Common myeloid progenitor, CD34-positive (primary cell): ENCODE results near the gene C1RL.

Experiments
- CTCF ChIA-PET: fragments of 350-600 bp; sonication (Branson Sonifier 250); formaldehyde crosslinking; loops from one replicate; lab custom pipeline; 2021; ENCODE audit warnings: antibody characterized with exemption; lab: Charles Lee
- POLR2A ChIA-PET: fragments of 350-600 bp; sonication (Branson Sonifier 250); formaldehyde crosslinking; loops from one replicate; lab custom pipeline; 2021; ENCODE audit warnings: antibody characterized with exemption; lab: Charles Lee
- DNase-seq, 3 donors: peaks; one replicate each; pipeline versions ENCODE4 v3.0.0 to v3.0.0-alpha.2; 2013
- H3K27ac ChIP-seq, 2 experiments: 1 replicate in 1 of 2; 2 replicates in 1 of 2; pipeline ENCODE4 v1.7.0; 2013; ENCODE audit warnings: inconsistent platforms in 2 of 2, low read length in 2 of 2, mild to moderate bottlenecking in 2 of 2, low read depth in 1 of 2, moderate library complexity in 1 of 2; ENCODE audit not compliant: severe bottlenecking in 2 of 2, insufficient read depth in 1 of 2, poor library complexity in 1 of 2
- H3K27me3 ChIP-seq, 5 experiments: replicated peaks in 2 of 5; 1 replicate in 3 of 5; 2 replicates in 2 of 5; pipeline versions ENCODE4 v1.6.1 to v1.7.0; 2013; ENCODE audit warnings: low read length in 4 of 5, mild to moderate bottlenecking in 2 of 5, moderate library complexity in 2 of 5, inconsistent platforms in 1 of 5; ENCODE audit not compliant: insufficient read depth in 5 of 5, control insufficient read depth in 4 of 5
- H3K36me3 ChIP-seq, 4 experiments: 1 replicate in 2 of 4; 2 replicates in 2 of 4; pipeline versions ENCODE4 v1.6.1 to v1.7.0; 2013; ENCODE audit warnings: low read length in 3 of 4, control low read depth in 1 of 4, mild to moderate bottlenecking in 1 of 4; ENCODE audit not compliant: control insufficient read depth in 4 of 4, insufficient read depth in 4 of 4
- H3K4me1 ChIP-seq, 4 experiments: 1 replicate in 3 of 4; 2 replicates in 1 of 4; pipeline versions ENCODE4 v1.6.1 to v1.7.1; 2013; ENCODE audit warnings: low read length in 3 of 4, mild to moderate bottlenecking in 3 of 4, control low read depth in 1 of 4, inconsistent platforms in 1 of 4, moderate library complexity in 1 of 4; ENCODE audit not compliant: control insufficient read depth in 4 of 4, insufficient read depth in 4 of 4; ENCODE audit errors: control extremely low read depth in 1 of 4
- H3K4me3 ChIP-seq, 7 experiments: 1 replicate in 4 of 7; 2 replicates in 3 of 7; pipeline versions ENCODE4 v1.5.1 to v1.7.0; 2013; ENCODE audit warnings: mild to moderate bottlenecking in 7 of 7, low read length in 6 of 7, moderate library complexity in 6 of 7, inconsistent platforms in 2 of 7, low read depth in 2 of 7, control low read depth in 1 of 7; ENCODE audit not compliant: insufficient read depth in 4 of 7, control insufficient read depth in 1 of 7; ENCODE audit errors: extremely low read depth in 1 of 7
- H3K9me3 ChIP-seq, 5 experiments: 1 replicate in 4 of 5; 2 replicates in 1 of 5; pipeline versions ENCODE4 v1.6.1 to v1.7.1; 2013; ENCODE audit warnings: low read length in 4 of 5, mild to moderate bottlenecking in 2 of 5, inconsistent platforms in 1 of 5, low read depth in 1 of 5, moderate library complexity in 1 of 5; ENCODE audit not compliant: control insufficient read depth in 4 of 5, insufficient read depth in 2 of 5; ENCODE audit errors: control extremely low read depth in 1 of 5
- WGBS: methylation state at CpG from one replicate; pipeline ENCODE4 v1.1.5; 2013; ENCODE audit not compliant: insufficient coverage; 5-methylcytosine and 5-hydroxymethylcytosine counted together

The C1RL gene

GRCh38 chr12:7129872-7130691 is 21.1 kb upstream of the C1RL start, which contains the start of gene CLSTN3:
TSS of gene CLSTN3 (plus strand) at chr12:7130371. CDS start at chr12:7130649, 278 bp downstream.
- H3K27me3 ChIP-seq: no peaks in the 10 kb centered on the region
- peak; percentile 87 to 94 (median 94) for DNase-seq
- WGBS: 0% methylated on average over 10 of the region's 40 CpGs
- H3K4me1 ChIP-seq: peaks cover 3 to 36% (median 35%) of the 10 kb centered on the region in 4 experiments
- peak within 1 kb of the TSS in 1 of 2 experiments; percentile 43 for H3K27ac ChIP-seq
- H3K9me3 ChIP-seq: no peaks in the 10 kb centered on the region
- ChIA-PET POLR2A (no interaction called here), CTCF (interaction anchor here (0.9 to 1.3 kb wide), 2 partner anchors 9 to 22 kb away, joined by 3 read pairs; no protein-coding TSS in a partner anchor)
- H3K36me3 ChIP-seq: peaks cover 0 to 22% (median 11%) of the 10 kb centered on the region in 4 experiments
- peak within 1 kb of the TSS; percentile 44 to 90 (median 76) for H3K4me3 ChIP-seq

DNA sequence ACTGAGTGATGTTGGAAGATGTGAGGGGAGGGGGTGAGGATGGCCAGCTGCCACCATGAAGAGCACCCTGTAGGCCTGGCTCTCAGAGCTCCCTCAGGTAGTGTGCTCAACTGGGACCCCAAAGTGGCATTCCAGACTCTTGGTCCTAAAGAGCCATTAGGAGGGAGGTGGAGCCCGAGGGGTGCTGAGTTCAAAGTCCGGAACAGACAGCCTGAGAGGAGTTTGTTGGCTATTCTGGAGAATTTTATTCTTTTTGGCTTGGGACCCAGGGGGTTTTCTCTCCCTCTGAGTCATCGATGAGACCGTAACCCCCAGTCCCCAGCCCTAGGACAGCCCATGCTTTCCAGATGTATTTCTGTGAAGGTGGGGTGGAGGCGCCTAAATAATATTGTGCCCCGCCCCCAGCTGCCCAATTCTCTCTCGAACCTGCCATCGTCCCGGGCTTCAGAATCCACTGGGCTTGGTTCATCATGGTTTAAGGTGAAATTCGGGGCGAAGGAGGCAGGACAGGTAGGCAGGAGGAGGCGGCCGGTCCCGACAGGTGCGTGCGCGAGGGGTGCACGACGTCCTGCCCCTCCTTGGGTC is 20.4 kb upstream of the C1RL start:
- Histone ChIP-seq H3K4me1 (peaks cover 3 to 37% (median 36%) of the 10 kb centered on the region in 4 experiments), H3K4me3 (peak overlapping the region; percentile 41 to 86 (median 71)), H3K27me3 (no peaks in the 10 kb centered on the region), H3K27ac (peak overlapping the region in 1 of 2 experiments; percentile 14), H3K9me3 (no peaks in the 10 kb centered on the region), H3K36me3 (peaks cover 0 to 15% (median 7%) of the 10 kb centered on the region in 4 experiments)
- CTCF ChIA-PET: interaction anchor here (0.9 to 1.7 kb wide), 2 partner anchors 11 to 21 kb away, joined by 3 read pairs; no protein-coding TSS in a partner anchor
- 12% methylated on average over 12 of the region's 19 CpGs for WGBS
- POLR2A ChIA-PET: interaction anchor here (0.6 kb wide), 1 partner anchor 484 kb away, joined by 3 read pairs; no protein-coding TSS in a partner anchor
- peak in 2 of 3 donors; percentile 66 to 67 for DNase-seq

DNA sequence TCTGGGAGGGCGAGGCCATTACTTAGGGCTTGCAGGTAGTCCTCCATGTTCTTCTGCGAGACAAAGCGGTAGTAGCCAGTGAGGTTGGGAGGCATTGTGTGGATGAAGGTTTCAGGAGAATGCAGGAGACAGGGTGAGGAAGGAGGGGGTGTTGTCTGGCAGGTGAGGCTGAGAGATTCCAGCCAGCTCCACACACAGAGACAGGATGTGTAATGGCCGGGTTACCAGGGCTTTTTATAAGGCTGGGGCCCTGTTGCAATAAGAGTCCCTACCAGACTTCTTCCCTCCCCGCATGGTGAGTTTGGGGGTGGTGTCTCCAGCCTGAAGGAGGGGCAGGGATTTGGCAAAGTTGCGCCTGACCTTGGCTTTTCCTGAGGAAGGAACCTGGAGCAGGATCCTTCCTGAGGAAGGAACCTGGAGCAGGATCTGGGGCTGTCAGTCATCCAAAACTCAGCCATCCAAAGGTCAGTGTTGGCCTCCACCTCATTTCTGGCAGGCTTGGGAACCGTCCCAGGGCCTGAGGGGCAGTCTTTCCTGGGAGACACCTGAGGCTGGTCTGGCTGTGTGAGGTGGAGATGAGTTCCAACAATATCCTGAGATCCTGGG is 19.8 kb upstream of the C1RL start, which contains the start of gene RBP5:
RBP5 (minus strand) TSS at position 209 of the 606 bp plus-strand sequence; CDS start at position 95, 114 bp downstream.
- peak within 1 kb of the TSS in 1 of 2 experiments; percentile 36 for H3K27ac ChIP-seq
- peaks cover 3 to 43% (median 39%) of the 10 kb centered on the region in 4 experiments for H3K4me1 ChIP-seq
- no peaks in the 10 kb centered on the region for H3K9me3 ChIP-seq
- WGBS: 96% methylated on average over 4 of the region's 7 CpGs
- H3K27me3 ChIP-seq: no peaks in the 10 kb centered on the region
- ChIA-PET POLR2A (interaction anchor here (0.6 kb wide), 1 partner anchor 484 kb away, joined by 3 read pairs; no protein-coding TSS in a partner anchor), CTCF (interaction anchor here (1.7 kb wide), 1 partner anchor 12 kb away, joined by 3 read pairs; no protein-coding TSS in a partner anchor)
- DNase-seq: no peak
- peaks cover 0 to 9% (median 2%) of the 10 kb centered on the region in 4 experiments for H3K36me3 ChIP-seq
- H3K4me3 ChIP-seq: peak within 1 kb of the TSS; percentile 41 to 86 (median 71)

- CTCF ChIA-PET: interaction anchor here (1.7 kb wide), 1 partner anchor 13 kb away, joined by 3 read pairs; no protein-coding TSS in a partner anchor
- 96% methylated on average over 14 of the region's 17 CpGs for WGBS
- peaks cover 3 to 50% (median 42%) of the 10 kb centered on the region in 4 experiments for H3K4me1 ChIP-seq
- POLR2A ChIA-PET: no interaction called here
- H3K27ac ChIP-seq: peak overlapping the region in 1 of 2 experiments; percentile 36
- no peaks in the 10 kb centered on the region for H3K9me3 ChIP-seq
- no peaks in the 10 kb centered on the region for H3K27me3 ChIP-seq
- peaks cover 0 to 4% (median 0%) of the 10 kb centered on the region in 4 experiments for H3K36me3 ChIP-seq
- no peak overlapping the region for H3K4me3 ChIP-seq
- DNase-seq: no peak
These were observed 19.1 kb upstream of the C1RL start for GRCh38 chr12:7127916-7128626.

GRCh38 chr12:7125632-7126227 is 16.7 kb upstream of the C1RL start:
- 100% methylated on average over 2 of the region's 4 CpGs for WGBS
- no peaks in the 10 kb centered on the region for H3K9me3 ChIP-seq
- peaks cover 0 to 12% (median 2%) of the 10 kb centered on the region in 4 experiments for H3K36me3 ChIP-seq
- H3K4me3 ChIP-seq: no peak overlapping the region
- H3K4me1 ChIP-seq: peaks cover 0 to 36% (median 25%) of the 10 kb centered on the region in 4 experiments
- no peak overlapping the region for H3K27ac ChIP-seq
- ChIA-PET CTCF (interaction anchor here (1.0 to 6.1 kb wide), 4 partner anchors 13 to 22 kb away, joined by 4 to 27 read pairs (median 10); no protein-coding TSS in a partner anchor), POLR2A (no interaction called here)
- H3K27me3 ChIP-seq: no peaks in the 10 kb centered on the region
- DNase-seq: no peak
